HG03280 (cell line): ENCODE data around the gene PZP.

ENCODE experiments used
- ATAC-seq: cut with Tn5 transposase; IDR thresholded peaks from one replicate; pipeline ENCODE4 v1.9.1; 2021; ENCODE audit warnings: mild to moderate bottlenecking, moderate library complexity; ENCODE audit not compliant: unreplicated experiment

The PZP gene

GRCh38 chr12:9104767-9105423 is 103.3 kb downstream of the PZP start:
- ATAC-seq = no peak

GRCh38 chr12:9104087-9104486 is 104.1 kb downstream of the PZP start:
- no peak for ATAC-seq

- no peak for ATAC-seq
Measured at GRCh38 chr12:9103050-9103849, 104.9 kb downstream of the PZP start.

- ATAC-seq = no peak
Measured at GRCh38 chr12:9101018-9101687, 107.0 kb downstream of the PZP start.

GRCh38 chr12:9099552-9100190 is 108.5 kb downstream of the PZP start:
- no peak for ATAC-seq
